ENCODE measurements around the gene MPHOSPH6.
"Not testable (repeated sequence)": the region's sequence is repeated elsewhere in the genome, so short reads cannot be mapped to it uniquely, and the experiment has no call there.

MPHOSPH6 gene

GRCh38 chr16:82167670-82168069, 2.4 kb downstream of the MPHOSPH6 start:
- DNase-seq: no peak

GRCh38 chr16:82160226-82160625, 9.8 kb downstream of the MPHOSPH6 start:
- no peak for DNase-seq

DNA sequence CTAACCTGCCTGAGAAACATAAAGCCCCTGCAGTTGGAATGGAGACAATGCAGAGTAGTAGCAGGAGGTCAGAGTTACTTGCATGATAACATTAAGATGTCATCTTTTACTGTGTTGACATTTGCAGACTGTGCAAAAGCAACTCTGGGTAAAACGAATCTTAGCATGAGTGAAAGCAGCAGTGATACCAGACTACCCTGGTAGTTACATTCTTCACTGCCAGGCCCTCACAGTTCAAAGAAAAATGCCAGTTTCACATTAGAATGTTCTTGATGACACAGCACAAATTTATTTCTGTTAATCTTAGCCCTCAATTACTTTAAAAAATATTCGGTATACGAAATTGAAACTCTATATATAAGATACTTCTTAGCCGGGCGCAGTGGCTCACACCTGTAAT, 12.2 kb downstream of the MPHOSPH6 start:
- no peak for DNase-seq

GRCh38 chr16:82157534-82157812, 12.6 kb downstream of the MPHOSPH6 start:
- DNase-seq: no peak

DNA sequence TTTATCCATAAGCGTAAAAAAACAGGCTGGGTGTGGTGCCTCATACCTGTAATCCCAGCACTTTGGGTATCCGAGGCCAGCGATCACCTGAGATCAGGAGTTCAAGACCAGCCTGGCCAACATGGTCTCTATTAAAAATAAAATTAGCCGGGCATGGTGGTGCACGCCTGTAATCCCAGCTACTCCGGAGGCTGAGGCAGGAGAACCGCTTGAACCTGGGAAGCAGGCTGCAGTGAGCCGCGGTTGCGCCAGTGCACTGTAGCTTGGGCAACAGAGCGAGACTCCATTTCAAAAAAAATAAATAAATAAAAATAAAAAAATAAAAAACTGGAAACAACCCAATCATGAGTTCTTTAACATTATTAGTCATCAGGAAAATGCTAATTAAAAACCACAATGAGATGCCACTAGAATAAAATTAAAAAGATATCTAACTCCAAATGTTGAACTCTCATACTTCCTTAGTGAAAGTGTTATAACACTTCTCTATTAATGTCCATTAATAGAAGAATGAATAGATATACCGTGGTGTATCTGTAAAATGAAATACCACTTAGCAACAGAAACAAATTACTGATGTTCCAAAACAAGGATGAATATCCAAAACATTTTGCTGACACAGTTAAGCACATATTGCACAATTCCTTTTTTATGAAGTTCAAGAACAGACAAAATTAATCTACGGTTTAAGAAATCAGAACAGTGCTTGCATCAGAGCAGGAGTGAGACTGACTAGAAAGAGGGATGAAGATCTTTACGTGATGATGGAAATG, 13.1 kb downstream of the MPHOSPH6 start:
- DNase-seq: no peak

- DNase-seq: no peak
Measured at GRCh38 chr16:82152641-82153112, 17.3 kb downstream of the MPHOSPH6 start.

- no peak for DNase-seq
Measured at GRCh38 chr16:82152196-82152595, 17.8 kb downstream of the MPHOSPH6 start.

DNA sequence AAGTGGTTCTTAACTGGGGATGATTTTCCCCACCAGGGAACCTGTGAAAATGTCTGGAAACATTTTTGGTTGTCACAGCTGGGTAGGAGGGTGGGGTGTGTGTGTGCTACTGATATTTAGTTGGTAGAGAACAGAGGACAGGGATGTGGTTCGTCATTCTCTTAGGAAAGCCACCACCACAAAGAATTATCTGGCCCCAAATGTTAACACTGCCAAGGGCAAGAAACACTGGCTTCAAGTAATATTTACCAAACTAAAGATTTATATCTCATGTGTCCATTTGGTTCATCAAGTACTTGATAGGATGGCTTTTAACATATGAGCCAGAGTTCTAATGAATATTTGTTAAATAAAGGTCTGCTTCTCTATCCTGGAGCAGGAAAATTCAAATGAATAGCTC, 19.5 kb downstream of the MPHOSPH6 start:
- no peak for DNase-seq

DNA sequence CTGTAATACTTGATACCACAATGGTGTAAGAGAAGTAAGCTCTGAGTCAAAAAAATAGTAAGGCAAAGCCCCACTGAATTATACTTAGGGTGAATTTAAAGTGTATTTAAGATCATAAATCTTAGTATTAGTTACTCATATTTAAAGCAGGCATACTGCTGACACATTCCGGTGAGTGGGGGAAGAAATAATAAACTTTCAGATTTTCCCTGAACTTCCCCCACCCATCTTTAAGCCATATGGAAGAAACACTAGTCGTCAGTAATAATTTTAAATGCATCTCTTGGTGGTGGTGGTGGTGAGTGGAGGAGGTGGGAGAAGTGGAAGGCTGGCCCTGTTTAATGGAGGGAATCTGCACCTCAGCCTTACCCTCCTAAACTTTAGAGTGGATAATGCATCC, 20.5 kb downstream of the MPHOSPH6 start:
- DNase-seq: no peak

GRCh38 chr16:82147546-82147945, 22.5 kb downstream of the MPHOSPH6 start:
- no peak for DNase-seq

GRCh38 chr16:82146957-82147356, 23.1 kb downstream of the MPHOSPH6 start:
- no peak for DNase-seq

GRCh38 chr16:82146556-82146955, 23.5 kb downstream of the MPHOSPH6 start:
- DNase-seq: no peak

- not testable (repeated sequence) for DNase-seq
Measured at GRCh38 chr16:82139286-82139571, 30.8 kb downstream of the MPHOSPH6 start.

- no peak for DNase-seq
Measured at GRCh38 chr16:82138478-82139285, 31.3 kb downstream of the MPHOSPH6 start.

- no peak for DNase-seq
Measured at GRCh38 chr16:82137822-82138167, 32.2 kb downstream of the MPHOSPH6 start.

GRCh38 chr16:82136956-82137821, 32.8 kb downstream of the MPHOSPH6 start:
- no peak for DNase-seq

- no peak for DNase-seq
Measured at GRCh38 chr16:82135844-82136243, 34.2 kb downstream of the MPHOSPH6 start.

- DNase-seq: no peak
Measured at GRCh38 chr16:82134846-82135245, 35.2 kb downstream of the MPHOSPH6 start.

- DNase-seq: no peak
Measured at GRCh38 chr16:82133798-82134197, 36.2 kb downstream of the MPHOSPH6 start.

DNA sequence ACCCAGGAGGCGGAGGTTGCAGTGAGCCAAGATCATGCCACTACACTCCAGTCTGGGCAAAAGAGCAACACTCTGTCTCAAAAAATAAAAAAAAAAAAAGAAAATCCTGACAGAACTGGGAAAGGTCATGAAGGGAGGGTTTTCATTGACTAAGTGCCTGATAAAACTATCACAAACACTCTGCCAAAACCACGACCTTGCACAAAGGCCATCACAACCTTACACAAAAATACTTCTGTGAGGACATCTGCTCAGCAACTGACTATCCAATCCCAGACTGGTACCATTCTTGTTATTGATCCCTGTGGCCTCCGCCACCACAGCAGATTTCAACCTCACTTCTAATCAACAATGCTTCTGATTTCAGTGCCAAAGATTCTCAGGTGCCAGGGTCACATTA, 40.1 kb downstream of the MPHOSPH6 start:
- no peak for DNase-seq

DNA sequence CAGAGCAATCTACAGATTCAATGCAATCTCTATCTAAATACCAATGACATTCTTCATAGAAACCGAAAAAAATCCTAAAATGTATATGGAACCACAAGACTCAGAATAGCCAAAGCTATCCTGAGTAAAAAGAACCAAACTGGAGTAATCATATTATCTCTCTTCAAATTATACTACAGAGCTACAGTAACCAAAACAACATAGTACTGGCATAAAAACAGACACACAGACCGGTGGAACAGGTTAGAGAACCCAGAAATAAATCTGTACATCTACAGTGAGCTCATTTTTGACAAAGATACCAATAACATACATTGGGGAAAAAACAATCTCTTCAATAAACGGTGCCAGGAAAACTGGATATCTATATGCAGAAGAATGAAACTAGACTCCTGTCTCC, 45.4 kb downstream of the MPHOSPH6 start:
- no peak for DNase-seq

- no peak for DNase-seq
Measured at GRCh38 chr16:82119405-82119804, 50.6 kb downstream of the MPHOSPH6 start.

DNA sequence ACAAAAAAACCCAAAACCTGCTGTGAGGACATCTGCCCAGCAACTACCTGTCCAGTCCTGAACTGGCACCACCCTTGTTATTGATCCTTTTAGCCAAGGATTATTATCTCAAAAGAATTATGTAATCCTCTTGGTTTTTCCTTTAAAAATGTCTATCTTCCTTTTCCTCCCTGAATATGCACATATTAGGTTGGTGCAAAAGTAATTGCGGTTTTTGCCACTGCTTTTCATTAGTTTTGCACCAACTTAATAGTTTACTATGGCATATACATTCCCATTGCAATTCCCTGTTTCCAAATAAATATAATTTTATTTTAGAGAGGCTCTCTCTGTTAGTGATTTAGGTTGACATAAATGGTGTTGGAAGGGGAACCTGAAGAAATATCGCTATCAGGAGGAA, 51.3 kb downstream of the MPHOSPH6 start:
- DNase-seq: no peak

DNA sequence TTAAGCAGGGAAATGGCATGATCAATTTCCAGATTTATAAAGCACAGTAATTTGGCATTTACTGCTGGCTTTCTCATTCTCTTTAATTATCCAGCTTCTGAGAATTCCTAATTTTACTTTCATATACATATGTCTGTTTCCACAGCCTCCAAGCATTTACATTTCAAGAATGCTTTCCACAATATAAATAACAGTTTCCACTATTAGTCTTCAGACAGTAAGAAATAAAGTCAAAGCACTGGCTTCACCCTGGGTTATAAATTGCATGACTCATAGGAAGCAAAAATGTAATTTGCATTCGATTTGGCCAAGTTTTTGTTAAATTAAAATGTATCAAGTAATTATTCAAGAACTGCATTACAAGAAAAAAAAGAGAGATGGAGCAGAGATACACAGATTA, 53.5 kb downstream of the MPHOSPH6 start:
- DNase-seq: no peak

Data from activated naive CD4-positive, alpha-beta T cell (primary cell).